PC-9 (cell line): ENCODE measurements around the gene TDP1. TPM values are rescaled to one million over a fixed set of nuclear protein-coding genes. Genes with fewer than 3 reads are reported as not detected.
A peak's percentile ranks its signal among the peaks of the same experiment; 100 is the strongest.

ENCODE experiments used
- BruUV-seq: library from RNA; stranded (reverse); fragments of 400-500 nt; replicated peaks from 2 replicates; lab custom pipeline; 2021; lab: Mats Ljungman, UMichigan
- CTCF ChIA-PET: fragments of 300-600 bp; sonication (Branson Sonifier 250); formaldehyde crosslinking; loops from one replicate; lab custom pipeline; 2022; ENCODE audit warnings: antibody characterized with exemption; lab: Charles Lee
- POLR2A ChIA-PET: fragments of 300-600 bp; sonication (Branson Sonifier 250); formaldehyde crosslinking; loops from one replicate; lab custom pipeline; 2022; ENCODE audit warnings: antibody characterized with exemption; ENCODE audit not compliant: unreplicated experiment; lab: Charles Lee
- DNase-seq, 2 experiments: peaks; one replicate each; pipeline versions ENCODE4 v3.0.0 to v3.0.0-alpha.2; 2015 to 2022; ENCODE audit warnings: mixed read lengths in 1 of 2
- H2AFZ ChIP-seq: fragments of 200-600 bp; sonication (generic); 2 replicates; pipeline ENCODE4 v1.8.1; 2017; ENCODE audit warnings: antibody characterized with exemption
- H3F3A ChIP-seq: fragments of 200-600 bp; sonication (generic); 2 replicates; pipeline ENCODE4 v1.8.1; 2017; ENCODE audit warnings: antibody characterized with exemption, mild to moderate bottlenecking, low read depth; ENCODE audit not compliant: insufficient read depth
- H3K27ac ChIP-seq: fragments of 200-600 bp; sonication (generic); 2 replicates; pipeline ENCODE4 v1.6.1; 2016; ENCODE audit warnings: mixed run types
- H3K27me3 ChIP-seq: fragments of 200-600 bp; sonication (generic); 2 replicates; pipeline ENCODE4 v1.6.1; 2016; ENCODE audit warnings: low read depth, mixed run types; ENCODE audit not compliant: insufficient read depth
- H3K36me3 ChIP-seq: fragments of 200-600 bp; sonication (generic); 2 replicates; pipeline ENCODE4 v1.6.1; 2016; ENCODE audit warnings: low read depth, mixed run types
- H3K4me1 ChIP-seq: fragments of 200-600 bp; sonication (generic); replicated peaks from 2 replicates; pipeline ENCODE4 v1.6.1; 2016; ENCODE audit warnings: mixed run types; ENCODE audit not compliant: insufficient read depth
- H3K4me2 ChIP-seq: fragments of 200-600 bp; sonication (generic); 2 replicates; pipeline ENCODE4 v1.6.1; 2017; ENCODE audit warnings: mixed run types
- H3K4me3 ChIP-seq: fragments of 200-600 bp; sonication (generic); 2 replicates; pipeline ENCODE4 v1.6.1; 2016; ENCODE audit warnings: mixed run types
- H3K79me2 ChIP-seq: fragments of 200-600 bp; sonication (generic); 2 replicates; pipeline ENCODE4 v1.6.1; 2017; ENCODE audit warnings: low read depth, mixed run types
- H3K9me2 ChIP-seq: fragments of 200-600 bp; sonication (generic); 2 replicates; pipeline ENCODE4 v1.8.1; 2017; ENCODE audit warnings: mild to moderate bottlenecking; ENCODE audit not compliant: insufficient read depth
- H3K9me3 ChIP-seq: fragments of 200-600 bp; sonication (generic); 2 replicates; pipeline ENCODE4 v1.8.1; 2016; ENCODE audit warnings: low read depth; ENCODE audit not compliant: insufficient read depth
- H4K20me1 ChIP-seq: fragments of 200-600 bp; sonication (generic); 2 replicates; pipeline ENCODE4 v1.8.1; 2017; ENCODE audit not compliant: insufficient read depth
- CTCF ChIP-seq: fragments of 200-600 bp; sonication (generic); conservative IDR thresholded peaks from 2 replicates; pipeline ENCODE4 v1.6.1; 2017; ENCODE audit warnings: mixed run types, antibody characterized with exemption, mild to moderate bottlenecking, moderate library complexity
- EZH2 ChIP-seq: fragments of 200-600 bp; sonication (generic); IDR thresholded peaks from 2 replicates; pipeline ENCODE4 v1.8.0; 2017; ENCODE audit warnings: antibody characterized with exemption, low read depth
- intact Hi-C: fragments of 100-400 bp; cut with micrococcal nuclease; formaldehyde crosslinking; loops from one replicate; pipeline ENCODE4 v1.10.0; 2022; ENCODE audit not compliant: unreplicated experiment
- total RNA-seq: library from RNA; stranded (reverse); gene quantifications from 2 replicates; pipeline ENCODE4 v1.2.3, GENCODE V29; 2021

The TDP1 gene
- total RNA-seq, 1 experiment from 2014 or later = 12.8 TPM

GRCh38 chr14:90060965-90061684 is 105.4 kb downstream of the TDP1 start:
- no peaks in the 10 kb centered on the region for H3F3A ChIP-seq
- no peak overlapping the region for H2AFZ ChIP-seq
- H3K9me2 ChIP-seq = no peaks in the 10 kb centered on the region
- no peak for TF ChIP-seq EZH2
- no peak for TF ChIP-seq CTCF
- peak overlapping the region; percentile 46 for H3K4me2 ChIP-seq
- H3K27ac ChIP-seq = no peak overlapping the region
- H3K4me3 ChIP-seq = no peak overlapping the region
- no peak for DNase-seq
- H3K9me3 ChIP-seq = no peaks in the 10 kb centered on the region
- ChIA-PET POLR2A (no interaction called here), CTCF (no interaction called here)
- H3K79me2 ChIP-seq = no peaks in the 10 kb centered on the region
- intact Hi-C loops = no loop called here
- no peaks in the 10 kb centered on the region for H4K20me1 ChIP-seq
- no peaks in the 10 kb centered on the region for H3K36me3 ChIP-seq
- no peaks in the 10 kb centered on the region for H3K4me1 ChIP-seq
- no TSS peak for BruUV-seq
- no peaks in the 10 kb centered on the region for H3K27me3 ChIP-seq

GRCh38 chr14:90061685-90062126 is 106.0 kb downstream of the TDP1 start, which contains the start of gene KCNK13:
Gene KCNK13 (plus strand): TSS chr14:90061994. CDS start chr14:90062206, 212 bp downstream.
- no peak within 1 kb of the TSS for H3K4me3 ChIP-seq
- no peak within 1 kb of the TSS for H3K27ac ChIP-seq

GRCh38 chr14:90062127-90062794 is 106.5 kb downstream of the TDP1 start:
- intact Hi-C loops = no loop called here
- no peak for DNase-seq
- BruUV-seq = no TSS peak
- Histone ChIP-seq H3K27me3 (no peaks in the 10 kb centered on the region), H3K27ac (no peak overlapping the region), H3K79me2 (no peaks in the 10 kb centered on the region), H3K36me3 (no peaks in the 10 kb centered on the region), H3K4me1 (no peaks in the 10 kb centered on the region), H3K9me3 (no peaks in the 10 kb centered on the region), H3K4me3 (no peak overlapping the region), H2AFZ (no peak overlapping the region), H3K9me2 (no peaks in the 10 kb centered on the region), H3K4me2 (no peak overlapping the region), H3F3A (no peaks in the 10 kb centered on the region), H4K20me1 (no peaks in the 10 kb centered on the region)
- CTCF ChIA-PET = no interaction called here
- TF ChIP-seq EZH2 (no peak), CTCF (no peak)
- POLR2A ChIA-PET = no interaction called here

More at GRCh38 chr14:90061685-90062126, 106.0 kb downstream of the TDP1 start, which contains the start of gene KCNK13:
- peak within 1 kb of the TSS; percentile 46 for H3K4me2 ChIP-seq
- no peak for DNase-seq
- no peaks in the 10 kb centered on the region for H3K36me3 ChIP-seq
- H3K27me3 ChIP-seq = no peaks in the 10 kb centered on the region
- H3K4me1 ChIP-seq = no peaks in the 10 kb centered on the region
- H3K9me3 ChIP-seq = no peaks in the 10 kb centered on the region
- TF ChIP-seq EZH2 (no peak), CTCF (no peak)
- ChIA-PET CTCF (no interaction called here), POLR2A (no interaction called here)
- H2AFZ ChIP-seq = no peak within 1 kb of the TSS
- H4K20me1 ChIP-seq = no peaks in the 10 kb centered on the region
- BruUV-seq = no TSS peak
- no peaks in the 10 kb centered on the region for H3F3A ChIP-seq
- intact Hi-C loops = no loop called here
- no peaks in the 10 kb centered on the region for H3K9me2 ChIP-seq
- H3K79me2 ChIP-seq = no peaks in the 10 kb centered on the region
